HG03521 (cell line): Measurements from ENCODE around the gene PPP2R5A.
"Not testable (repeated sequence)": the region's sequence is repeated elsewhere in the genome, so short reads cannot be mapped to it uniquely, and the experiment has no call there.

ENCODE experiments used
- ATAC-seq: cut with Tn5 transposase; IDR thresholded peaks from one replicate; pipeline ENCODE4 v1.9.1; 2021; ENCODE audit warnings: mild to moderate bottlenecking, moderate library complexity; ENCODE audit not compliant: unreplicated experiment

Gene PPP2R5A

GRCh38 chr1:212294983-212295382 is 9.8 kb downstream of the PPP2R5A start:
- ATAC-seq = no peak

GRCh38 chr1:212295579-212295978 is 10.4 kb downstream of the PPP2R5A start:
- ATAC-seq = no peak

DNA sequence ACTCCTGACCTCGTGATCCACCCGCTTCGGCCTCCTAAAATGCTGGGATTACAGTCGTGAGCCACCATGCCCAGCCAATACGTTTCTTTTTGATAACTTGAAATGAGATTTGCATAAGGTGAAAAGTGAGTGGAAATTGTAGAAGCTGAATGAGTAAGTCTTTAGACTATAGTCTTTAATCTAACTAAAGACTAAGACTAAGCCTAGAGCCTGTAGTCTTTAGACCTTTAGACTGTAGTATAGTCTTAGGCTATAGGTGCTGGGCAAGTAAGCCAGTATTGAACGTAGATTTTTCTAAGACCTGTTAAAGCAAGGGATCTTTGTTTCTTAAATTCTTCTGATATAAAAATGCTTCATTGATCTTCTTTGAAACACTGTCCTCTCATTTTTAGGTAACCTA is 12.1 kb downstream of the PPP2R5A start:
- ATAC-seq = no peak

- ATAC-seq = no peak
Observed at GRCh38 chr1:212301580-212301979, 16.4 kb downstream of the PPP2R5A start.

- ATAC-seq = no peak
Observed at GRCh38 chr1:212302745-212303383, 17.7 kb downstream of the PPP2R5A start.

- no peak for ATAC-seq
Observed at GRCh38 chr1:212305342-212305741, 20.1 kb downstream of the PPP2R5A start.

- not testable (repeated sequence) for ATAC-seq
Observed at GRCh38 chr1:212305984-212306452, 20.8 kb downstream of the PPP2R5A start.

- ATAC-seq = no peak
Observed at GRCh38 chr1:212309967-212310366, 24.8 kb downstream of the PPP2R5A start.

- no peak for ATAC-seq
Observed at GRCh38 chr1:212310383-212310782, 25.2 kb downstream of the PPP2R5A start.

DNA sequence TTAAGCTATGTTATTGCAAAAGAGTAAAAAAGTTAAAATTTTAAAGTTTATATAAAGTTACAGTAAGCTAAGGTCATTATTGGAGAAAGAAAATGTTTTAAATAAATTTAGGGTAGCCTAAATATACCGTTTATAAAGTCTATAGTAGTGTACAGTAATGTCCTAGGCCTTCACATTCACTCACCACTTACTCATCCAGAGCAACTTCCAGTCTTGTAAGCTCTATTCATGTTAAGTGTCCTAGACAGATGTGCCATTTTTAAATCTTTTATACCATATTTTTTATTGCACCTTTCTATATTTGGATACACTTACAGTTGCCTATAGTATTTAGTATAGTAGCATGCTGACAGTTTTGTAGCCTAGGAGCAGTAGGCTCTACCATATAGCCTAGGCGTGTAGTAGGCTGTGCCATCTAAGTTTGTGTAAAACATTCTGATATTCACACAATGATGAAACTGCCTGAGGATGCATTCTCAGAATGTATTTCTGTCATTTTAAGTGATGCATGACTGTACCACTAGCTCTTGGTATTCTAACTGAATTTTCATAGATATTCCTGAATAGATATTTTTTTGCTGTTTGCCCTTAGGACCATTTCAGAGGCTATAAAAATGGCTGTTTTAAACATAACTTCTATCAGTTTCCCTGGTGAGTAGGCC is 26.8 kb downstream of the PPP2R5A start:
- no peak for ATAC-seq

DNA sequence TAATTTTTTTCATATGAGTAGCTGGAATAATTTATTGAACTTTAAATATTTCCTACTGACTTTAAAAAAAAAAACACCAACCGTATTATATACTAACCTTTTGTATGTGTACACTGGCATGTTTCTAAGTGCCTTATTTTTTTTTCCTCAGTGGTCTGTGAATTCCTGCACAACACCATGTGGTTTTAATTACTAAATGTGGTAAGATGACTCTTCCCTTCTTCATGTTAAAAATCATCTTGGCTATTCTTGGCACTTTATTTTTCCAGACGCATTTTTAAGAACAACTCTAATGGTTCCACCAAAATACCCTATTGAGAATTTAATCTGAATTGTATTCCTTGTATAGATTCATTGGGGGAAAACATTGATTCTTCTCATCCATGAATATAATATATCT is 28.4 kb downstream of the PPP2R5A start:
- ATAC-seq = no peak

DNA sequence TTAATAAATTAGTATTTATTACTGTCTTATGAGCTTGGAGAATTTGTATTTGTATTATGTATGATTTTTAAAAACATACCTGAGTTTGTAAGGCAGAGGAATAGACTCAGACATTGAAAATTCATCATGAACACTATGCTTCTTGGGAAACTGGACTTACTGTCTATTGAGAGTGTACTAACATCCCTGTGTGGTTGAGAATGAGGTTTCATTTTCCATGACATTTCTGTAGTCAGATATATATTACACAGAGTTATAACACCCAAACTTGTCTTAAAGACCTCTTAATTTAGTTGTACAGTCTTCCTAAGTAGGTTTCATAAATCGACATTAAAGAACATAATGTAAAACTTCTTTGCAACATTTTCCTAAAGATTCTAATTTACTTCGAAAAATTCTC is 30.0 kb downstream of the PPP2R5A start:
- no peak for ATAC-seq

DNA sequence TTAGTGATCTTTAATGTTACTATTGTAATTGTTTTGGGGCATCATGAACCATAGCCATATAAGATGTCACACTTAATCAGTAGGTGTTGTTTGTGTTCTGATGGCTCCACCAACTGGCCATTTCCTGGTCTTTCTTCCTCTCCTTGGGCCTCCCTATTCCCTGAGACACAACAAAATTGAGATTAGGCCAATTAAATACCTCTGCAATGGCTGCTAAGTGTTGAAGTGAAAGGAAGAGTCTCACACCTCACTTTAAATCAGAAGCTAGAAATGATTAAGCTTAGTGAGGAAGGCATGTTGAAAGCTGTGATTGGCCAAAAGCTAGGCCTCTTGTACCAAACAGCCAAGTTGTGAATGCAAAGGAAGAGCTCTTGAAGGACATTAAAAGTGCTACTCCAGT is 30.7 kb downstream of the PPP2R5A start:
- ATAC-seq = no peak

- ATAC-seq = no peak
Observed at GRCh38 chr1:212317916-212318315, 32.7 kb downstream of the PPP2R5A start.

- ATAC-seq = not testable (repeated sequence)
Observed at GRCh38 chr1:212321031-212321430, 35.8 kb downstream of the PPP2R5A start.

GRCh38 chr1:212323066-212323465 is 37.9 kb downstream of the PPP2R5A start:
- ATAC-seq = no peak

- no peak for ATAC-seq
Observed at GRCh38 chr1:212326541-212326940, 41.3 kb downstream of the PPP2R5A start.

GRCh38 chr1:212328248-212328647 is 43.0 kb downstream of the PPP2R5A start:
- ATAC-seq = no peak

- ATAC-seq = no peak
Observed at GRCh38 chr1:212329105-212329504, 43.9 kb downstream of the PPP2R5A start.

GRCh38 chr1:212341090-212341489 is 55.9 kb downstream of the PPP2R5A start:
- no peak for ATAC-seq

- ATAC-seq = no peak
Observed at GRCh38 chr1:212344905-212345304, 59.7 kb downstream of the PPP2R5A start.

- no peak for ATAC-seq
Observed at GRCh38 chr1:212346601-212347000, 61.4 kb downstream of the PPP2R5A start.
